Adrenal gland (tissue), 12 donors: ENCODE measurements around the gene OR2A5. TPM values are rescaled to one million over a fixed set of nuclear protein-coding genes. Genes with fewer than 3 reads are reported as not detected.

Source experiments
- DNase-seq, 7 donors: peaks; one replicate each; pipeline ENCODE4 v3.0.0-alpha.2; 2019 to 2020
- H3K27ac ChIP-seq, 5 donors: fragments of 200-600 bp; sonication (generic) in 4 of 5; 1 replicate in 3 of 5; 2 replicates in 2 of 5; pipeline versions ENCODE4 v1.5.1 to v1.8.0; 2016 to 2020; ENCODE audit warnings: mild to moderate bottlenecking in 1 of 5
- H3K27me3 ChIP-seq: fragments of 200-600 bp; 2 replicates; pipeline ENCODE4 v1.8.0; 2021
- H3K36me3 ChIP-seq, 2 donors: fragments of 200-600 bp; replicated peaks in 1 of 2; 1 replicate in 1 of 2; 2 replicates in 1 of 2; pipeline versions ENCODE4 v1.5.1 to v1.8.0; 2018 to 2022
- H3K4me1 ChIP-seq, 2 donors: fragments of 200-600 bp; replicated peaks in 1 of 2; 1 replicate in 1 of 2; 2 replicates in 1 of 2; pipeline versions ENCODE4 v1.5.1 to v1.8.0; 2018 to 2021
- H3K4me3 ChIP-seq, 4 donors: fragments of 200-600 bp; sonication (generic) in 3 of 4; one replicate each; pipeline ENCODE4 v1.5.1; 2016 to 2018
- H3K9me3 ChIP-seq, 3 donors: fragments of 200-600 bp; sonication (generic) in 1 of 3; replicated peaks in 1 of 3; 1 replicate in 2 of 3; 2 replicates in 1 of 3; pipeline versions ENCODE4 v1.5.1 to v1.8.0; 2016 to 2021
- POLR2A ChIP-seq, 2 donors: fragments of 450-650 bp; IDR thresholded peaks; one replicate each; pipeline ENCODE4 v1.6.1; 2017; ENCODE audit warnings: antibody characterized with exemption in 2 of 2, mild to moderate bottlenecking in 2 of 2, moderate library complexity in 1 of 2
- WGBS, 4 donors: extraction: QIAGEN DNeasy Blood & Tissue Kit in 2 of 4; methylation state at CpG; one replicate each; pipeline versions ENCODE4 v1.1.5 to v1.1.7; 2013 to 2017; 5-methylcytosine and 5-hydroxymethylcytosine counted together
- intact Hi-C, 2 donors: fragments of 100-400 bp; cut with DNase I; formaldehyde crosslinking; loops; one replicate each; pipeline versions ENCODE4 v1.14.1 to v1.15.0; 2022 to 2023
- polyA plus RNA-seq, 3 donors: library from polyadenylated mRNA; stranded (reverse); fragments of 200-250 nt in 2 of 3; fragments of 350-450 nt in 1 of 3; fragmentation: Illumina TruSeq in 1 of 3; extraction: RNeasy Lipid Tissue Mini Kit (QIAGEN cat#74804) in 1 of 3; gene quantifications; one replicate each; pipeline ENCODE4 v1.2.3, GENCODE V29; 2013 to 2014
- total RNA-seq, 9 donors: library from RNA; depleted of rRNA in 4 of 9; stranded (reverse); fragments of >200 nt in 4 of 9; fragments of 120-200 nt in 1 of 9; fragmentation: NEBNext Ultra II Directional in 1 of 9; extraction: Animal tissue kit (Norgen Biotek cat#: 25700) in 1 of 9; gene quantifications; one replicate each; pipeline versions ENCODE4 v1.1.0 to v1.2.4, GENCODE V29; 2013 to 2023
- TF ChIP-seq, protein P1 (sequence below), 6 experiments: fragments of 450-650 bp in 4 of 6; fragments of 200-600 bp in 2 of 6; sonication (generic) in 1 of 6; IDR thresholded peaks; 1 replicate in 5 of 6; 2 replicates in 1 of 6; pipeline versions ENCODE4 v1.5.1 to v1.8.0; 2016 to 2021; ENCODE audit warnings: antibody characterized with exemption in 6 of 6, mild to moderate bottlenecking in 2 of 6, moderate library complexity in 1 of 6
- donor health status: healthy with polysubstance abuse.
- donor health status: Bipolar disorder and iron deficiency.
- donor health status: DM: yes; HTN: yes; CAD: no.
- donor health status: DM: no; HTN: no; CAD: no.
- donor health status: DM: no; HTN: no; CAD: no.
- donor health status: DM: yes; HTN: yes; CAD: no.

Gene OR2A5
- total and polyA plus RNA-seq, 12 donors, result under 0.01 TPM; not detected in 11

- peak overlapping the region in 2 of 5 donors; percentile 3 to 43 for H3K27ac ChIP-seq
- no peaks in the 10 kb centered on the region for H3K36me3 ChIP-seq
- DNase-seq, result no peak
- no peak for TF ChIP-seq POLR2A (IDR thresholded peaks at IDR 0.05)
- TF ChIP-seq, protein P1, sequence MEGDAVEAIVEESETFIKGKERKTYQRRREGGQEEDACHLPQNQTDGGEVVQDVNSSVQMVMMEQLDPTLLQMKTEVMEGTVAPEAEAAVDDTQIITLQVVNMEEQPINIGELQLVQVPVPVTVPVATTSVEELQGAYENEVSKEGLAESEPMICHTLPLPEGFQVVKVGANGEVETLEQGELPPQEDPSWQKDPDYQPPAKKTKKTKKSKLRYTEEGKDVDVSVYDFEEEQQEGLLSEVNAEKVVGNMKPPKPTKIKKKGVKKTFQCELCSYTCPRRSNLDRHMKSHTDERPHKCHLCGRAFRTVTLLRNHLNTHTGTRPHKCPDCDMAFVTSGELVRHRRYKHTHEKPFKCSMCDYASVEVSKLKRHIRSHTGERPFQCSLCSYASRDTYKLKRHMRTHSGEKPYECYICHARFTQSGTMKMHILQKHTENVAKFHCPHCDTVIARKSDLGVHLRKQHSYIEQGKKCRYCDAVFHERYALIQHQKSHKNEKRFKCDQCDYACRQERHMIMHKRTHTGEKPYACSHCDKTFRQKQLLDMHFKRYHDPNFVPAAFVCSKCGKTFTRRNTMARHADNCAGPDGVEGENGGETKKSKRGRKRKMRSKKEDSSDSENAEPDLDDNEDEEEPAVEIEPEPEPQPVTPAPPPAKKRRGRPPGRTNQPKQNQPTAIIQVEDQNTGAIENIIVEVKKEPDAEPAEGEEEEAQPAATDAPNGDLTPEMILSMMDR (IDR thresholded peaks at IDR 0.05), result peak; percentile 27 to 87 (median 70)
- no peak overlapping the region for H3K4me3 ChIP-seq
- intact Hi-C loops, result no loop called here
- no peaks in the 10 kb centered on the region for H3K27me3 ChIP-seq
- H3K9me3 ChIP-seq, result peaks cover 0 to 4% (median 0%) of the 10 kb centered on the region in 3 donors
- 4 to 13% (median 6%) methylated on average over 3 of the region's 3 CpGs for WGBS, 4 donors
- peaks cover 0 to 6% of the 10 kb centered on the region in 2 donors for H3K4me1 ChIP-seq
Measured at GRCh38 chr7:144027070-144027469, 21.7 kb upstream of the OR2A5 start.

DNA sequence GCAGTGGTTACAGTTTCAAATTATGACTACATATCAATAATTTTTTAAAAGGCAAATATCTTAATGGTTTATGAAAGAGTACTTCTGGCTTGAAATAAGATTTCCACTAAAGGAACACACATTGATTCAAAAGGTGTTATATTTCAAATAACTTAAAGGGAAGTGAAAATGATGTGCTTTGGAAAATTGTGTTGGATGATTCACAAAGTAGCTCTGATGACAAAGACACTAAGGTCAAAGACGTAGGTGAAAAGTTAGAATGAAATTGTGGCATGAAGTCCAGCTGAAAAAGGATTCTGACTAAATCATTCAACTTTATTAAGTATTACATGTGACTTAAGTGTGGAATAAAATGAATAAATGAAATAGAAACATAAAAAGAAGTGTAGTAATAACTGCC, 20.8 kb upstream of the OR2A5 start:
- 26 to 42% (median 38%) methylated on average over 1 of the region's 1 CpG for WGBS, 4 donors
- TF ChIP-seq POLR2A (IDR thresholded peaks at IDR 0.05), result no peak
- TF ChIP-seq, protein P1 (IDR thresholded peaks at IDR 0.05), result no peak
- no peaks in the 10 kb centered on the region for H3K36me3 ChIP-seq
- H3K9me3 ChIP-seq, result peaks cover 0 to 4% (median 0%) of the 10 kb centered on the region in 3 donors
- intact Hi-C loops, result no loop called here
- no peaks in the 10 kb centered on the region for H3K27me3 ChIP-seq
- DNase-seq, result no peak
- no peak overlapping the region for H3K4me3 ChIP-seq
- peak overlapping the region in 2 of 5 donors; percentile 3 to 43 for H3K27ac ChIP-seq
- H3K4me1 ChIP-seq, result peaks cover 0 to 6% of the 10 kb centered on the region in 2 donors

- peaks cover 0 to 4% (median 0%) of the 10 kb centered on the region in 3 donors for H3K9me3 ChIP-seq
Measured at GRCh38 chr7:144028547-144028946, 20.2 kb upstream of the OR2A5 start.

GRCh38 chr7:144032516-144032915, 16.2 kb upstream of the OR2A5 start:
- Histone ChIP-seq H3K36me3 (no peaks in the 10 kb centered on the region), H3K27ac (no peak overlapping the region), H3K9me3 (peaks cover 0 to 4% (median 0%) of the 10 kb centered on the region in 3 donors), H3K27me3 (no peaks in the 10 kb centered on the region), H3K4me3 (no peak overlapping the region), H3K4me1 (peaks cover 0 to 3% of the 10 kb centered on the region in 2 donors)
- 80 to 93% (median 85%) methylated on average over 5 of the region's 5 CpGs for WGBS, 4 donors
- DNase-seq, result no peak
- TF ChIP-seq, protein P1 (IDR thresholded peaks at IDR 0.05), result no peak
- TF ChIP-seq POLR2A (IDR thresholded peaks at IDR 0.05), result no peak
- intact Hi-C loops, result no loop called here

More at GRCh38 chr7:144028547-144028946, 20.2 kb upstream of the OR2A5 start:
- H3K4me3 ChIP-seq, result no peak overlapping the region
- TF ChIP-seq, protein P1 (IDR thresholded peaks at IDR 0.05), result no peak
- no peak for TF ChIP-seq POLR2A (IDR thresholded peaks at IDR 0.05)
- 86 to 93% (median 91%) methylated on average over 3 of the region's 3 CpGs for WGBS, 4 donors
- no peak for DNase-seq
- intact Hi-C loops, result no loop called here
- no peaks in the 10 kb centered on the region for H3K36me3 ChIP-seq
- no peaks in the 10 kb centered on the region for H3K27me3 ChIP-seq
- H3K4me1 ChIP-seq, result peaks cover 0 to 6% of the 10 kb centered on the region in 2 donors
- no peak overlapping the region for H3K27ac ChIP-seq
